GM23338 (cell line): ENCODE data around the gene C6. TPM values are rescaled to one million over a fixed set of nuclear protein-coding genes. Genes with fewer than 3 reads are reported as not detected.
"Not testable (repeated sequence)": the region's sequence is repeated elsewhere in the genome, so short reads cannot be mapped to it uniquely, and the experiment has no call there.

Source experiments
- ATAC-seq: fragments of 200-7000 bp; cut with Tn5 transposase; 3 replicates; pipeline ENCODE4 v1.9.1; 2020
- DNase-seq: peaks from one replicate; pipeline ENCODE4 v3.0.0-alpha.2; 2015; ENCODE audit warnings: low spot score
- H2AFZ ChIP-seq: fragments of 200-600 bp; sonication (generic); 2 replicates; pipeline ENCODE4 v1.8.0; 2016; ENCODE audit warnings: antibody characterized with exemption, mild to moderate bottlenecking, moderate library complexity
- H3F3A ChIP-seq: fragments of 200-600 bp; sonication (generic); replicated peaks from 2 replicates; pipeline ENCODE4 v1.8.0; 2017; ENCODE audit warnings: antibody characterized with exemption, mixed run types, low read depth
- H3K27ac ChIP-seq: fragments of 200-600 bp; sonication (generic); 2 replicates; pipeline ENCODE4 v1.6.1; 2016; ENCODE audit warnings: low read depth
- H3K27me3 ChIP-seq: fragments of 200-600 bp; sonication (generic); 2 replicates; pipeline ENCODE4 v1.8.0; 2016; ENCODE audit warnings: mild to moderate bottlenecking, mixed run types, moderate library complexity; ENCODE audit not compliant: insufficient read depth
- H3K36me3 ChIP-seq: fragments of 200-600 bp; sonication (generic); 2 replicates; pipeline ENCODE4 v1.8.0; 2016; ENCODE audit warnings: mild to moderate bottlenecking; ENCODE audit not compliant: insufficient read depth
- H3K4me1 ChIP-seq: fragments of 200-600 bp; sonication (generic); 2 replicates; pipeline ENCODE4 v1.8.0; 2016; ENCODE audit warnings: mild to moderate bottlenecking, moderate library complexity; ENCODE audit not compliant: insufficient read depth
- H3K4me2 ChIP-seq: fragments of 200-600 bp; sonication (generic); 2 replicates; pipeline ENCODE4 v1.7.1; 2017; ENCODE audit warnings: mixed run types
- H3K4me3 ChIP-seq: fragments of 200-600 bp; sonication (generic); 2 replicates; pipeline ENCODE4 v1.6.1; 2016; ENCODE audit warnings: mixed run types
- H3K79me2 ChIP-seq: fragments of 200-600 bp; sonication (generic); replicated peaks from 2 replicates; pipeline ENCODE4 v1.8.0; 2017; ENCODE audit warnings: mild to moderate bottlenecking; ENCODE audit not compliant: insufficient read depth
- H3K9me2 ChIP-seq: fragments of 200-600 bp; sonication (generic); 2 replicates; pipeline ENCODE4 v1.8.0; 2017; ENCODE audit not compliant: insufficient read depth
- H4K20me1 ChIP-seq: fragments of 200-600 bp; sonication (generic); replicated peaks from 2 replicates; pipeline ENCODE4 v1.8.0; 2017; ENCODE audit warnings: mild to moderate bottlenecking; ENCODE audit not compliant: insufficient read depth
- H3K27ac Mint-ChIP-seq: 2 replicates; pipeline ENCODE4 v1.8.0; 2020; ENCODE audit warnings: inconsistent platforms, mild to moderate bottlenecking, moderate library complexity, mixed read lengths
- H3K27me3 Mint-ChIP-seq: 3 replicates; pipeline ENCODE4 v1.8.0; 2022; ENCODE audit warnings: low read depth, mild to moderate bottlenecking, moderate library complexity, mixed read lengths, inconsistent platforms; ENCODE audit not compliant: insufficient read depth, poor library complexity
- H3K36me3 Mint-ChIP-seq: 3 replicates; pipeline ENCODE4 v1.8.0; 2021; ENCODE audit warnings: low read depth, mild to moderate bottlenecking, inconsistent platforms, moderate library complexity, mixed read lengths
- H3K4me1 Mint-ChIP-seq: 3 replicates; pipeline ENCODE4 v1.8.0; 2020; ENCODE audit warnings: mild to moderate bottlenecking, inconsistent platforms, mixed read lengths
- H3K4me3 Mint-ChIP-seq: 3 replicates; pipeline ENCODE4 v1.8.0; 2021; ENCODE audit warnings: moderate library complexity, mild to moderate bottlenecking, inconsistent platforms, mixed read lengths
- H3K9me3 Mint-ChIP-seq: 3 replicates; pipeline ENCODE4 v1.8.0; 2020; ENCODE audit warnings: moderate library complexity, mild to moderate bottlenecking, inconsistent platforms, mixed read lengths
- CREB1 ChIP-seq: fragments of 250-450 bp; sonication (Bioruptor Pico); IDR thresholded peaks from 2 replicates; pipeline ENCODE4 v1.5.0; 2020; ENCODE audit warnings: low read depth, mild to moderate bottlenecking, moderate library complexity
- CTCF ChIP-seq, 2 experiments: fragments of 200-600 bp in 1 of 2; sonication (generic) in 1 of 2; conservative IDR thresholded peaks; 2 replicates each; pipeline versions ENCODE4 v1.5.1 to v1.6.1; 2016 to 2017; ENCODE audit warnings: antibody characterized with exemption in 2 of 2, low read depth in 2 of 2, mild to moderate bottlenecking in 2 of 2, moderate library complexity in 1 of 2
- EZH2 ChIP-seq: fragments of 200-600 bp; sonication (generic); IDR thresholded peaks from one replicate; pipeline ENCODE4 v1.8.0; 2017; ENCODE audit warnings: antibody characterized with exemption, mild to moderate bottlenecking, low read depth; ENCODE audit not compliant: unreplicated experiment
- EZH2phosphoT487 ChIP-seq: fragments of 200-600 bp; sonication (generic); IDR thresholded peaks from one replicate; pipeline ENCODE4 v1.8.1; 2018; ENCODE audit warnings: antibody characterized with exemption; ENCODE audit not compliant: unreplicated experiment
- JUNB ChIP-seq: IDR thresholded peaks from one replicate; pipeline ENCODE4 v1.6.1; 2016; ENCODE audit warnings: antibody characterized with exemption; ENCODE audit not compliant: unreplicated experiment
- NANOG ChIP-seq: IDR thresholded peaks from 2 replicates; pipeline ENCODE4 v1.6.1; 2016; ENCODE audit warnings: antibody characterized with exemption, borderline replicate concordance
- POLR2AphosphoS5 ChIP-seq: IDR thresholded peaks from 2 replicates; pipeline ENCODE4 v1.6.1; 2016; ENCODE audit warnings: antibody characterized with exemption, low read depth
- REST ChIP-seq: IDR thresholded peaks from one replicate; pipeline ENCODE4 v1.6.1; 2018; ENCODE audit warnings: antibody characterized with exemption; ENCODE audit not compliant: unreplicated experiment
- STAT1 ChIP-seq: IDR thresholded peaks from one replicate; pipeline ENCODE4 v1.6.1; 2016; ENCODE audit warnings: antibody characterized with exemption; ENCODE audit not compliant: unreplicated experiment
- ZNF114 ChIP-seq: fragments of 250-450 bp; sonication (Bioruptor Pico); IDR thresholded peaks from 2 replicates; pipeline ENCODE4 v1.5.0; 2020; ENCODE audit warnings: mild to moderate bottlenecking, moderate library complexity
- ZNF331 ChIP-seq: fragments of 250-450 bp; sonication (Bioruptor Pico); IDR thresholded peaks from 2 replicates; pipeline ENCODE4 v1.5.0; 2020; ENCODE audit warnings: low read depth, mild to moderate bottlenecking, moderate library complexity
- polyA plus RNA-seq: library from polyadenylated mRNA; unstranded; fragments of >200 nt; fragmentation: Nextera tagmentation; extraction: Ambion mirVana; gene quantifications from 2 replicates; pipeline ENCODE4 v1.2.1, GENCODE V29; 2016
- total RNA-seq: library from RNA; depleted of rRNA; stranded (reverse); fragments of >200 nt; shearing (Covaris generic); gene quantifications from 2 replicates; pipeline ENCODE4 v1.2.3, GENCODE V29; 2014

Gene C6
- total and polyA plus RNA-seq, 2 experiments from 2014 or later: not detected

GRCh38 chr5:41186143-41186542 is 27.2 kb downstream of the C6 start:
- H4K20me1 ChIP-seq: no peaks in the 10 kb centered on the region
- H3K9me2 ChIP-seq: no peaks in the 10 kb centered on the region
- H3K4me2 ChIP-seq: no peak overlapping the region
- H3K27me3 ChIP-seq: no peaks in the 10 kb centered on the region
- H3K27me3 Mint-ChIP-seq: no peaks in the 10 kb centered on the region
- H3K4me1 ChIP-seq: no peaks in the 10 kb centered on the region
- DNase-seq (peak; percentile 11), ATAC-seq (no peak)
- peaks cover 10% of the 10 kb centered on the region for H3K4me1 Mint-ChIP-seq
- H3F3A ChIP-seq: no peaks in the 10 kb centered on the region
- H3K4me3 Mint-ChIP-seq: no peak overlapping the region
- H2AFZ ChIP-seq: no peak overlapping the region
- H3K27ac Mint-ChIP-seq: no peak overlapping the region
- no peaks in the 10 kb centered on the region for H3K79me2 ChIP-seq
- no peaks in the 10 kb centered on the region for H3K36me3 ChIP-seq
- H3K9me3 Mint-ChIP-seq: no peaks in the 10 kb centered on the region
- no peaks in the 10 kb centered on the region for H3K36me3 Mint-ChIP-seq
- TF ChIP-seq POLR2AphosphoS5 (no peak), REST (no peak)
- no peak overlapping the region for H3K4me3 ChIP-seq
- no peak overlapping the region for H3K27ac ChIP-seq

- not testable (repeated sequence) for H3K4me3 ChIP-seq, H3K36me3 Mint-ChIP-seq, H3K27ac Mint-ChIP-seq, H3K36me3 ChIP-seq, H3K4me3 Mint-ChIP-seq, H2AFZ ChIP-seq, H3K4me2 ChIP-seq, H3K27me3 Mint-ChIP-seq, H3K4me1 Mint-ChIP-seq, H3F3A ChIP-seq, H3K79me2 ChIP-seq, H3K27me3 ChIP-seq, H3K27ac ChIP-seq, DNase-seq, ATAC-seq, H3K9me3 Mint-ChIP-seq, H4K20me1 ChIP-seq, H3K9me2 ChIP-seq, H3K4me1 ChIP-seq
Observed at GRCh38 chr5:41183331-41183730, 30.0 kb downstream of the C6 start.

- H3K27ac Mint-ChIP-seq: no peak overlapping the region
- H3K9me3 Mint-ChIP-seq: no peaks in the 10 kb centered on the region
- Histone ChIP-seq H4K20me1 (no peaks in the 10 kb centered on the region), H3K9me2 (no peaks in the 10 kb centered on the region), H2AFZ (no peak overlapping the region), H3K4me3 (no peak overlapping the region), H3K79me2 (no peaks in the 10 kb centered on the region), H3K4me1 (no peaks in the 10 kb centered on the region), H3K36me3 (no peaks in the 10 kb centered on the region), H3K4me2 (no peak overlapping the region), H3K27ac (no peak overlapping the region), H3F3A (no peaks in the 10 kb centered on the region), H3K27me3 (no peaks in the 10 kb centered on the region)
- H3K4me3 Mint-ChIP-seq: no peak overlapping the region
- DNase-seq (no peak), ATAC-seq (no peak)
- H3K27me3 Mint-ChIP-seq: no peaks in the 10 kb centered on the region
- H3K4me1 Mint-ChIP-seq: peaks cover 10% of the 10 kb centered on the region
- H3K36me3 Mint-ChIP-seq: no peaks in the 10 kb centered on the region
- TF ChIP-seq NANOG: no peak
- no peak for TF ChIP-seq ZNF114 (CRISPR knock-in tag)
- TF ChIP-seq EZH2phosphoT487: no peak
- no peak for TF ChIP-seq REST
- no peak for TF ChIP-seq JUNB
- no peak for TF ChIP-seq CTCF (conservative IDR thresholded peaks at IDR 0.05; ENCODE audit: low read depth in 2 of 2)
- TF ChIP-seq POLR2AphosphoS5: no peak
- no peak for TF ChIP-seq ZNF331 (CRISPR knock-in tag)
- no peak for TF ChIP-seq EZH2
- TF ChIP-seq STAT1: no peak
- no peak for TF ChIP-seq CREB1 (CRISPR knock-in tag)
Observed at GRCh38 chr5:41182666-41183065, 30.7 kb downstream of the C6 start.
